ENCODE results near the gene PTPRCAP.

- TF ChIP-seq, protein P1, sequence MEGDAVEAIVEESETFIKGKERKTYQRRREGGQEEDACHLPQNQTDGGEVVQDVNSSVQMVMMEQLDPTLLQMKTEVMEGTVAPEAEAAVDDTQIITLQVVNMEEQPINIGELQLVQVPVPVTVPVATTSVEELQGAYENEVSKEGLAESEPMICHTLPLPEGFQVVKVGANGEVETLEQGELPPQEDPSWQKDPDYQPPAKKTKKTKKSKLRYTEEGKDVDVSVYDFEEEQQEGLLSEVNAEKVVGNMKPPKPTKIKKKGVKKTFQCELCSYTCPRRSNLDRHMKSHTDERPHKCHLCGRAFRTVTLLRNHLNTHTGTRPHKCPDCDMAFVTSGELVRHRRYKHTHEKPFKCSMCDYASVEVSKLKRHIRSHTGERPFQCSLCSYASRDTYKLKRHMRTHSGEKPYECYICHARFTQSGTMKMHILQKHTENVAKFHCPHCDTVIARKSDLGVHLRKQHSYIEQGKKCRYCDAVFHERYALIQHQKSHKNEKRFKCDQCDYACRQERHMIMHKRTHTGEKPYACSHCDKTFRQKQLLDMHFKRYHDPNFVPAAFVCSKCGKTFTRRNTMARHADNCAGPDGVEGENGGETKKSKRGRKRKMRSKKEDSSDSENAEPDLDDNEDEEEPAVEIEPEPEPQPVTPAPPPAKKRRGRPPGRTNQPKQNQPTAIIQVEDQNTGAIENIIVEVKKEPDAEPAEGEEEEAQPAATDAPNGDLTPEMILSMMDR (IDR thresholded peaks at IDR 0.05), result no peak
- TF ChIP-seq POLR2A (IDR thresholded peaks at IDR 0.05), result no peak
Observed at GRCh38 chr11:67457453-67457852, 20.0 kb upstream of the PTPRCAP start.
